Activated T-cell treated with anti-CD3 and anti-CD28 coated beads, Interleukin-2, amount 50 U/mL, for 48 hours (primary cell): ENCODE data around the gene ADAMTS15.
A peak's percentile ranks its signal among the peaks of the same experiment; 100 is the strongest.

Experiments used
- DNase-seq, 2 experiments: peaks; one replicate each; pipeline ENCODE4 v3.0.0-alpha.2; 2020

Gene ADAMTS15

GRCh38 chr11:130418210-130418609, 30.2 kb upstream of the ADAMTS15 start:
- no peak for DNase-seq

GRCh38 chr11:130418756-130419155, 29.7 kb upstream of the ADAMTS15 start:
- DNase-seq = no peak

DNA sequence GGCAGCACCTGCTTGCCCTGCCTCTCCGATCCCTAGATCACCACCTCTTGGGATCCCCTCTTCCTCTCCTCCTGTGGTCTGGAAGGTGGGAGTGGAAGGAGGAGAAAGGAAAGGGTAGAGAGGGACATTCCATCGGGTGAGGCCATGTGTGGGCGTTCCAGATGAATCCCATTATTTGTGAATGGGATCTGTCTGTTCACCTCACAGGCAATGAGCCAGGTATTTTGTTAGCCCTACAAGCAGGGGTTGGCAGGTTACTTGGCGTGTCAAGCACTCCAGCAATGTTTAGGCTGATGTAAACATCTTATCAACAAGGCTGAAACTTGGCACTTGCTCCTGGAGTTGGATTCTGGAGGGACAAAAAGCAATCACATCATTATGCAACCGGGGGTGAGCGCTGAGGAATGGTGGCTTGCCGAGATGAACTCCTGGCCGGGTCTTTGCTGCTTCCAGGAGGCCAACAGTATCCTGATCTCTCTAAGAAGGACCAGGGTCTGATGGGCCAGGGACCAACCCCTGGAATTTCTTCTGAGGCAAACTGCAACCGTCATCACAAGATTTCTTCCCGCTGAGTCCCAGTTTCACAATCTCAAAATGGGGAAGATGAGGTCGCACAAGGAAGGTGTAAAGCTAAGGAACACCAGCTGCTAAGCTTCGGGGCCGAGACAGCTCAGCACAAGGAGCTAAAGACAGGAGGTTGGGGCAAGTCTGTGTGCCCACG, 27.8 kb upstream of the ADAMTS15 start:
- no peak for DNase-seq

GRCh38 chr11:130421199-130421585, 27.3 kb upstream of the ADAMTS15 start:
- DNase-seq = no peak

GRCh38 chr11:130421697-130422096, 26.7 kb upstream of the ADAMTS15 start:
- DNase-seq = no peak

- DNase-seq = no peak
These were observed 26.0 kb upstream of the ADAMTS15 start for GRCh38 chr11:130422251-130422995.

DNA sequence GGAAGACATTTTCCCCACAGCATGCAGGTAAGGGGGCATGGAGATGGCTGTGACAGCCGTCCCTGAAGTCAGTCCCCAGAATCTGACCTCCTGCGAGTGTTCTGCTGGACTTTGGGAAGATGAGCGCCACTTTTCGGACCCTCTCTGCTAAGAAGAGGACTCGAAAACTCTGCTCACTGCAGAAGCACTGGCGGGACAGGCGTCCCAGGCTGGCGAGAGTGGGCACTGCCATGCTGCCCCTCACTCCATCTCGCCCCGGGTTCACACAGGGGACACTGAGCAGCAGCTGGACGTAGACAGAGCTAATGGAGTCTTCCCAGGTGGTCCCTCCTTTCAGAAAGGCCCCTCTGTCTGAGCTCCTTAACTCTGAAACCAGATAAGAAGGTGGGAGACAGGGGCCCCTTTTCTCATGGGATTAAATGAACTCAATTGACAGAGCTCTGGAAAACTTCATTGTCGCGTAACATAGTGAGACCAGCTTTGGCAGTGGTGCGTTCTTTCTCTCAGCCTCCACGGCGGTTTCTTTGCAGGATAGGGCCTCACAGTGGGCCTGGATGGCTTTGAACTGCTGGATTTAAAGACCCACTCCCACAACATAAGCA, 24.8 kb upstream of the ADAMTS15 start:
- DNase-seq = no peak

- DNase-seq = no peak
These were observed 23.8 kb upstream of the ADAMTS15 start for GRCh38 chr11:130424613-130425140.

- no peak for DNase-seq
These were observed 23.3 kb upstream of the ADAMTS15 start for GRCh38 chr11:130425156-130425555.

DNA sequence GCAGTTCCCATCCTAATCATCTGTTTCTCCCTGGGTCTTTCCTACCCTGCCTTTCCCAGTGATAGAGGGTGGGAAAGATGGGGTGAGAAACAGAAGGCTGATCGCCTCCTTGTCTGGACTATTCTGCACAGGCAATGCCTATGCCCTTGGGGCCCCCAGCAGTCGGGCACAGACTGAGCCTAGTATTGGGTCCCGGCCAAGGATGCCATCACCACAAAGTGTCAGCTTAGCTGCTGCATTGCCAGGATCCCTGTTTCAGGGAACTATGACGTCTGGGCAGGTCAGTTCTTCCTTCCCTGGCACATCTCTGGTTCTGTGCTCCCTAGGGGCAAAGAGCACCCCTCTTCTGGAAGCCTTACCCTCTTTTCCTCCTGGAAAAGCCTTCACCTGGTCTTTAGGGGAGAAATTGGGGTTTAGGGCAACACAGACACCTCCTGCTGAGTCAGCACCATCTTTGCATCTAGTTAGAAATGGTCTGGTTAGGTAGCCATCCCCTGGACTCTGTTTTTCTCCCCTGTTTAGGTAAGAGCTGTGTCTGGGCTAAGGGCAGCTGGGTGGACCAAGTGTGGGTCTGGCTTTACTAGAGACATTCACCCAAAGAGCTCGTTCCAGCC, 22.1 kb upstream of the ADAMTS15 start:
- DNase-seq = no peak

DNA sequence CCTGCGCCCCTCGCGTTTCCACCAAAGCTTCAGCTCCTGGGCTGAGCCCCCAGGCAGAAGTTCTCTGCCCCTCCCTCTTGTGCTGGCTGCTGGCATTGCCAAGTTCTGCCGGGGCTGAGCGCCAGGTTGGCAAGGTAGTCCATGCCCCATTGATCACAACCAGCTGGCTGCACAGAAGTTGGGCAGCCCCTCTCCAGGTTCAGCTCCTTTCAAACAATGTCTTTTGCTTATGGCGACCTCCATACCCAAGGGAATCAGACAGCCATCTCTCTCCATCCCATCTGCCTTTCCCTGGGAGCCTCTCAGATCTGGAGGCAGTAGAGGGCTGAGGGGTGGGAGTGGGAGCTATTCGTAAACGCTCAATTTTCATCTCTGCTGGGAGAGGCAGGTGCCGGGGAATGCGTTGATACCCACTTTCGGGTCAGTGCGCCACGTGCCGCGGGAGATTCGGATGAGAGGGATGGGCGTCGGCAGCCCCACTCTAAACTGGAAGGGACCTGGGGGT, 21.6 kb upstream of the ADAMTS15 start:
- DNase-seq = no peak

DNA sequence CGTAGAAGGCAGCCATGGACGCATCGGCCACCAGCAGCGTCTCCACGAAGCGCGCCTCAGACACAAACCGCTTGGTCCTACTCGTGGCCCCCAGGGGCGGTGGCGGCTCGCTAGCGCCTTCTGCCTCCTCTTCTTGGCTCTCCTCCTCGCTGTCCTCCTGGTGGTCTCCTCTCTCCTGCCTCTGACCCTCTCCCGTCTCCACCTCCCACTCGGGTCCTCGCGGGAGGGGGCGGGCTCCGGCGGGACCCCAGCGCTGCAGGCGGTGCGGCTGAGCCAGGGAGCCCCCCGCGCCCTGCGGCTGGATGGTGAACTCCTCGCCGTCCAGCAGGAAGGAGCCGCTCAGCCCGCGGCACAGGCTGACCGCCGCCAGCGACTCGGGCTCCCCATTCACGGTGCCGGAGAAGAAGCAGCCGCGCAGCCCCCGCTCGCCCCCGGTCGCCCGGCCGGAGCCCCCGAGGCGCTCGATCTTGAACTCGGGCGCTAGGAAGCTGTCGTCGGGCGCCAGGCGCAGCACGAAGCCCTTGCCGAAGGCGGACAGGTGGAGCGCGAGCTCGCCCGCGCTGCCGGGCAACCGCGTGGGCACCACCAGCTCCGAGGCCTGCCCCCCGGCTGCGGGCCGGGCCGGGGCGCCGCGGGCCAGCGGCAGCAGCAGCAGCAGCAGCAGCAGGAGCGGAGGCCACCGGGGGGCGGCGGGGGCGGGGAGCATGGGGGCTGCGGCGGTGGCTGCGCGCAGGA, 20.7 kb upstream of the ADAMTS15 start:
- DNase-seq = peak in 1 of 2 experiments; percentile 26

DNA sequence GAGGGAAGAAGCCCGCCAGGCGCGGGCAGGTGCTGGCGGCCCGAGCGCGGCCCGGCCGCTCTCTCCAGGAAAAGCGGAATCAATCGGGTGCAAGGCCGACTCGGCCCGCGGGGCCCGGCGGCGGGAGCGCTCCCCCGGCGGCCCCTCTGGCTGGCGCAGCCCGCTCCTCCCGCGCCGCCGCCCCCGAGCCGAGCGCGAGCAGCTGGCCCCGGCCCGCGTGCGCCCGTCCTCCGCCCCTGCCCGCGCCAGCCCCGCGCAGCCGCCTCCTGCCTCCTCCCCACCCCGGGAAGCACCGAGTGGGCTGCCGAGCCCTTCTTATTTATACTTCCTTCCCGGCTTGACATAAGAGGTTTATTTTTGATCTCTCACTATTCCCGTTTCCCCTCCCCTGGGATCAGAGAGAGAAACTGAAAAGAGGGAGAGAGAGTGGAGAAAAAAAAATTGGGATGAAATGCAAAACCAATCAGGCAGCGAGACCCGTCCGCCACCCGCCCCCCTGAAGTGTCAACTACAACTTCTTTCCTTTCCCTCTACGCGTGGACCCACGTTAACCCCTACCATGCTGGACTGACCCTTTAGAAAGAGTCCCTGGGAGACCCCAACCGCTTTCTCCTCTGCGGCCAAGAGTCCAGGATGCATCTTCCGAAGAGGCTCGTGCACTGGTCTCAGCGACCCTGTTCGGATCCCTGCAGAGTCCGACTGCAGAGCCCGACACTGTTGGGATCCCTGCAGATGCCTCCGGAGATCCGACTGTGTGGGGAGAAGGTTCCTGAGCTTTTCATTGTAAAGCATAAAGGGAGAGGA, 19.9 kb upstream of the ADAMTS15 start, which contains the start of gene ADAMTS8:
Gene ADAMTS8, minus strand, starts transcription at position 294 of the 804 bp plus-strand sequence. CDS start 323 bp downstream, outside the sequence.
- DNase-seq = peak in 1 of 2 experiments; percentile 22

DNA sequence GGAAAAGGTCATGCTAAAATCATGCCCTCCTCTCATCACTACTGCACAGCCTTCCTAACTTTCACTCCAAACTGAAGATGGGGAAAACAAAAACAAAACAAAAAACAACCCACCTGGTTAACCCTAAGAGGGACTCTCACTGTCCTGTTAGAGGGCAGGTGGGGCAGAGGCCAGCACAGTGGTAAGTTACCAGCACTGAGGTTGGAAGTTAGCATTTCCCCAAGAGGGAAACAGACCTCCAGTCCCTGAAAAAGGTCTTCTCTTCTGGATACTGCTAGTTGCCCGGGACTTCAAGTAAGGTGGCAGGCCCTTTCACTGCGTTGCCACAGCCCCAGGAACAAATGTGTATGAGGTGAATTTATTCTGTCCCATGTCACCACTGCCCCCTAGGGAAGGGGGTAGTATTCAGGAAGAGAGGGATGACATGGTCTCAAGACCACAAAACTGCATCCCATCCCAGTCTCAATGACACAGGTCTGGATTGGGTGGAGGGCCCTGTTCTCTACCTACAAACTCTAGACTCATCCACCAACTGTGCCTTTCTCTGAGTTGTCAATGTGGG, 19.2 kb upstream of the ADAMTS15 start:
- DNase-seq = no peak

DNA sequence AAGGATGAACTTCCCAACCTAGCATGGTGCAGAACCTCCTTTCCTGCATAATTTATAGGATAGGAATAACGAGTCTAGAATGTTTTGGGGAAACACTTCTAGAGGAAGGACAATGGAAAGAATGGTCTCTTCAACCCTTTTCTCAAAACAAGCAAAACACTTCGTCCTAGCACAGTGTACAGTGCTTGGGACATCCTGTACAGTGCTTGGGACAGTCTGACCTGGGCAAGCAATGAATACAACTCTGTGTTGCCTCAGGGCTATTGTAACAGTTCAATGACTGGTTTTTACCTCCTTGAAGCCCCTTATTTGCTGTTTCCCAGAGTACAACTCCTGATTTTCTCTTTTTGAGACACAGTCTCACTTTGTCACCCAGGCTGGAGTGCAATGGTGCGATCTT, 18.5 kb upstream of the ADAMTS15 start:
- no peak for DNase-seq

- peak; percentile 79 to 82 for DNase-seq
These were observed 17.1 kb upstream of the ADAMTS15 start for GRCh38 chr11:130431331-130431773.

- DNase-seq = no peak
These were observed 16.6 kb upstream of the ADAMTS15 start for GRCh38 chr11:130431801-130432200.

- DNase-seq = no peak
These were observed 15.1 kb upstream of the ADAMTS15 start for GRCh38 chr11:130433357-130433756.

GRCh38 chr11:130434521-130435223, 13.8 kb upstream of the ADAMTS15 start:
- peak; percentile 73 to 77 for DNase-seq

GRCh38 chr11:130435671-130436070, 12.8 kb upstream of the ADAMTS15 start:
- DNase-seq = no peak
